Measurements from ENCODE around the gene PGBD4. TPM values are rescaled to one million over a fixed set of nuclear protein-coding genes. Genes with fewer than 3 reads are reported as not detected.
A peak's percentile ranks its signal among the peaks of the same experiment; 100 is the strongest.

Gene PGBD4
- total and polyA plus RNA-seq, 7 donors: under 0.01 to 1.4 (median 1.3) TPM

DNA sequence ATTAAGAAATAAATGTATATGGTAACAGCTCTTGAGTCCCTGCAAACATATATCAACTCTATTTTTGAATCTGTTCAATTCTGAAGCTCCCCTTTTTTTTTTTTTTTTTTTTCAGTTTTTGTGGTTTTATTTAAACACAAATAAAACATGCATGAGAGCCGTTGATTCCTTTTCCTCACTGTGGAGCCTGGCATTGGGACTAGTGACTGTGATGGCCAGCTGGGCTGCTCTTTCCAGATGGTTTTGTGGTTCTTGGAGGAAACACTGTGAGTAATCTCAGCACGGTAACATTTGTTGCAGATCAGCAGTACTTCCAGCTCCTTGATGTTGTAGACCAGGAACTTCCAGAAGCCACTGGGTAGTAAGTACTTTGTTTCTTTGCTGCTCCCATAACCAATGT, 16.1 kb upstream of the PGBD4 start:
- intact Hi-C loops (cut with DNase I): loop anchor here (2.0 kb wide), 1 partner anchor 15 kb away; the partner anchor contains the start of gene EMC7
- no peak overlapping the region for H3K4me3 ChIP-seq
- no peak for DNase-seq
- peaks cover 0 to 15% (median 6%) of the 10 kb centered on the region in 4 donors for H3K4me1 ChIP-seq
- TF ChIP-seq POLR2A (IDR thresholded peaks at IDR 0.05) (no peak), EP300 (IDR thresholded peaks at IDR 0.05) (no peak), POLR2AphosphoS5 (IDR thresholded peaks at IDR 0.05) (no peak)
- TF ChIP-seq, protein P1, sequence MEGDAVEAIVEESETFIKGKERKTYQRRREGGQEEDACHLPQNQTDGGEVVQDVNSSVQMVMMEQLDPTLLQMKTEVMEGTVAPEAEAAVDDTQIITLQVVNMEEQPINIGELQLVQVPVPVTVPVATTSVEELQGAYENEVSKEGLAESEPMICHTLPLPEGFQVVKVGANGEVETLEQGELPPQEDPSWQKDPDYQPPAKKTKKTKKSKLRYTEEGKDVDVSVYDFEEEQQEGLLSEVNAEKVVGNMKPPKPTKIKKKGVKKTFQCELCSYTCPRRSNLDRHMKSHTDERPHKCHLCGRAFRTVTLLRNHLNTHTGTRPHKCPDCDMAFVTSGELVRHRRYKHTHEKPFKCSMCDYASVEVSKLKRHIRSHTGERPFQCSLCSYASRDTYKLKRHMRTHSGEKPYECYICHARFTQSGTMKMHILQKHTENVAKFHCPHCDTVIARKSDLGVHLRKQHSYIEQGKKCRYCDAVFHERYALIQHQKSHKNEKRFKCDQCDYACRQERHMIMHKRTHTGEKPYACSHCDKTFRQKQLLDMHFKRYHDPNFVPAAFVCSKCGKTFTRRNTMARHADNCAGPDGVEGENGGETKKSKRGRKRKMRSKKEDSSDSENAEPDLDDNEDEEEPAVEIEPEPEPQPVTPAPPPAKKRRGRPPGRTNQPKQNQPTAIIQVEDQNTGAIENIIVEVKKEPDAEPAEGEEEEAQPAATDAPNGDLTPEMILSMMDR (IDR thresholded peaks at IDR 0.05): no peak
- no peaks in the 10 kb centered on the region for H3K9me3 ChIP-seq
- 73 to 78% methylated on average over 2 of the region's 2 CpGs for WGBS, 2 donors
- H3K27me3 ChIP-seq: no peaks in the 10 kb centered on the region
- H3K36me3 ChIP-seq: peaks cover 4 to 67% (median 16%) of the 10 kb centered on the region in 4 donors
- no peak overlapping the region for H3K27ac ChIP-seq

DNA sequence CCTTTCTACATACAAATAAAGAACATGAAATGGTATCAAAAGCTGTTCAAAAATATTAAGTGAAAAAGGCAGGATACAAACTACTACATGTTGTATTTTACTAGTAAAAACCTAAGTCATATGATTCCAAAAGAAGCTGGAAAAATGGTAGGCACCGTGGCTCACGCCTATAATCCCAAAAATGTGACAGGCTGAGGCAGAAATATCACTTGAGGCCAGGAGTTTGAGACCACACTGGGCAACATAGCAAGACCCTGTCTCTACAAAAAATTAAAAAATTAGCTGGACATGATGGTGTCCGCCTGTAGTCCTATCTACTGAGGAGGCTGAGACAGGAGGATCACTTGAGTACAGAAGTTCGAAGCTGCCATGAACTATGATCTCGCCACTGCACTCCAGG, 2.0 kb upstream of the PGBD4 start:
- DNase-seq: no peak
- no peak overlapping the region for H3K4me3 ChIP-seq
- intact Hi-C loops (cut with DNase I): loop anchor here (2.0 to 10.0 kb wide), 4 partner anchors 15 to 485 kb away; partner anchors contain the start of genes GOLGA8B, KATNBL1, NOP10 and NUTM1
- H3K9me3 ChIP-seq: no peaks in the 10 kb centered on the region
- peaks cover 0 to 12% (median 1%) of the 10 kb centered on the region in 4 donors for H3K36me3 ChIP-seq
- WGBS, 2 donors: 95 to 97% methylated on average over 5 of the region's 5 CpGs
- TF ChIP-seq EP300 (IDR thresholded peaks at IDR 0.05): no peak
- no peak for TF ChIP-seq POLR2A (IDR thresholded peaks at IDR 0.05)
- TF ChIP-seq, protein P1 (IDR thresholded peaks at IDR 0.05): no peak
- no peak for TF ChIP-seq POLR2AphosphoS5 (IDR thresholded peaks at IDR 0.05)
- no peak overlapping the region for H3K27ac ChIP-seq
- H3K4me1 ChIP-seq: peaks cover 4 to 30% (median 24%) of the 10 kb centered on the region in 4 donors
- H3K27me3 ChIP-seq: no peaks in the 10 kb centered on the region

DNA sequence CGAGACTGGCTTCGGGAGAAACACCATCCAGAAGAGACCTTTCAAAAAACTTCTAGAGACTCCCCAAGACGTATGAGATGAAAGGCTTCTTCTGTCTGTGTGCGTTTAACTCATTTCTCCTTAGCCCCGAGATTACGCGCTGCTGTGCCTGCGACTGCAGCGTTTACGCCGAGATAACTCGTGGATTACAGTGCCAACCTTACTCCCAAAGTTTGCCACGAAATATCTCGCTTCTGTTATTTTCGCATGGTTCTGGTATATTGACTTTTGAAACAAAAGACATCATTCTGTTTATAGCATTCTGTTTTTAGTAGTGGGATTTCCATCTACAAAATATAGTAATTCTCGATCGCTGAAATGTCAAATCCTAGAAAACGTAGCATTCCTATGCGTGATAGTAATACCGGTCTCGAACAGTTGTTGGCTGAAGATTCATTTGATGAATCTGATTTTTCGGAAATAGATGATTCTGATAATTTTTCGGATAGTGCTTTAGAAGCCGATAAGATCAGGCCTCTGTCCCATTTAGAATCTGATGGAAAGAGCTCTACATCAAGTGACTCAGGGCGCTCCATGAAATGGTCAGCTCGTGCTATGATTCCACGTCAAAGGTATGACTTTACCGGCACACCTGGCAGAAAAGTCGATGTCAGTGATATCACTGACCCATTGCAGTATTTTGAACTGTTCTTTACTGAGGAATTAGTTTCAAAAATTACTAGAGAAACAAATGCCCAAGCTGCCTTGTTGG, 467 bp downstream of the PGBD4 start:
- peaks cover 4 to 30% (median 24%) of the 10 kb centered on the region in 4 donors for H3K4me1 ChIP-seq
- WGBS, 2 donors: 28 to 34% methylated on average over 29 of the region's 29 CpGs
- no peaks in the 10 kb centered on the region for H3K36me3 ChIP-seq
- peak overlapping the region; percentile 65 to 89 (median 72) for H3K4me3 ChIP-seq
- intact Hi-C loops (cut with DNase I): loop anchor here (10.0 kb wide), 1 partner anchor 482 kb away; the partner anchor contains the start of gene GOLGA8B
- no peaks in the 10 kb centered on the region for H3K9me3 ChIP-seq
- no peaks in the 10 kb centered on the region for H3K27me3 ChIP-seq
- DNase-seq: no peak
- peak overlapping the region; percentile 81 to 89 (median 86) for H3K27ac ChIP-seq
- TF ChIP-seq, protein P1 (IDR thresholded peaks at IDR 0.05): no peak
- no peak for TF ChIP-seq POLR2A (IDR thresholded peaks at IDR 0.05)
- no peak for TF ChIP-seq EP300 (IDR thresholded peaks at IDR 0.05)
- TF ChIP-seq POLR2AphosphoS5 (IDR thresholded peaks at IDR 0.05): no peak

DNA sequence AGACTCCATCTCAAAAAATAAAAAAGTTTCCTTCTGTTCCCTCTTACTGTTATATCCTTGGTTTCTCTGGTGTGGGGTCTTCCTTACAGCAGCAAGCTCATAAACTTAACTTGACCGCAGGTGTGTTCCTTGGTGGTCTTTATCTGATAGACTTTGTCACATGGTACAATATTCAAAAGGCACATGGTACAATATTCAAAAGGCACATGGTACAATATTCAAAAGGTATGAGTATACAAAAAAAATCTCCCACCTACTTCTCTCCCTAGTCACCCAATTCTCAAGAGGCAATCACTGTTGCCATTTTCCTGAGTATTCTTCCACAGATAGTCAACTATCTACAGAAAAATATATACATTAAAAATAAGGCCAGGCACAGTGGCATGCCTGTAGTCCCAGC, 4.5 kb downstream of the PGBD4 start:
- no peaks in the 10 kb centered on the region for H3K36me3 ChIP-seq
- no peak for DNase-seq
- H3K27ac ChIP-seq: no peak overlapping the region
- peaks cover 4 to 8% (median 5%) of the 10 kb centered on the region in 4 donors for H3K4me1 ChIP-seq
- TF ChIP-seq EP300 (IDR thresholded peaks at IDR 0.05): no peak
- no peaks in the 10 kb centered on the region for H3K27me3 ChIP-seq
- no peak overlapping the region for H3K4me3 ChIP-seq
- no peaks in the 10 kb centered on the region for H3K9me3 ChIP-seq
- intact Hi-C loops (cut with DNase I): loop anchor here (10.0 kb wide), 1 partner anchor 478 kb away; the partner anchor contains the start of gene GOLGA8B
- WGBS, 2 donors: 94 to 96% methylated on average over 1 of the region's 1 CpG

DNA sequence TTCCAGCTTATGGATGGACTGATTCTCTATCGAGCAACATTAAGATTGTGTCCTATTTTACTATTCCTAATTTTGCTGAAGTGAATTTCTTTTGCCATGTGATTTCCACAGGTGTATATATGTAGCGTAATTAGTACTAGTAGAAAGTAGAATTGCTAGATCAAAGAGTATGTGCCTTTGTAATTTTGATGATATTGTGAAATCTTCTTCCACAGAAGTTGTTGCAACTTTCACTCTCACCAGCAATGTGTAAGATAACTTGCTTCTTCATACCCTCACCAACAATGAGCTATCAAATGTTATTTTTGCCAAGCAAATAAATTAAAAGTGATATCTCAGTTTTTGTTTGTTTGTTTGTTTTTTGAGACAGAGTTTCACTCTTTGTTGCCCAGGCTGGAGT, 5.4 kb downstream of the PGBD4 start:
- intact Hi-C loops (cut with DNase I): loop anchor here (10.0 kb wide), 1 partner anchor 477 kb away; the partner anchor contains the start of gene GOLGA8B
- 91 to 95% methylated on average over 2 of the region's 2 CpGs for WGBS, 2 donors
- H3K9me3 ChIP-seq: no peaks in the 10 kb centered on the region

More for the DNA sequence above, 5.4 kb downstream of the PGBD4 start:
- Histone ChIP-seq H3K27me3 (no peaks in the 10 kb centered on the region), H3K4me1 (peaks cover under 1 to 8% (median 5%) of the 10 kb centered on the region in 4 donors), H3K27ac (no peak overlapping the region), H3K36me3 (no peaks in the 10 kb centered on the region), H3K4me3 (no peak overlapping the region)
- DNase-seq: no peak
- TF ChIP-seq EP300 (IDR thresholded peaks at IDR 0.05): no peak
- no peak for TF ChIP-seq POLR2AphosphoS5 (IDR thresholded peaks at IDR 0.05)
- no peak for TF ChIP-seq POLR2A (IDR thresholded peaks at IDR 0.05)
- TF ChIP-seq, protein P1 (IDR thresholded peaks at IDR 0.05): no peak

All from sigmoid colon (tissue), 7 donors.